ENCODE data around the gene ERP29.
A peak's percentile ranks its signal among the peaks of the same experiment; 100 is the strongest.
"Not testable (repeated sequence)": the region's sequence is repeated elsewhere in the genome, so short reads cannot be mapped to it uniquely, and the experiment has no call there.

The ERP29 gene

GRCh38 chr12:112001576-112001975 is 11.7 kb upstream of the ERP29 start:
- DNase-seq (ENCODE audit: low read depth in 2 of 2), result no peak

GRCh38 chr12:112004041-112004440 is 9.2 kb upstream of the ERP29 start:
- DNase-seq (ENCODE audit: low read depth in 2 of 2), result no peak

GRCh38 chr12:112005419-112006395 is 7.5 kb upstream of the ERP29 start:
- no peak for DNase-seq (ENCODE audit: low read depth in 2 of 2)

- no peak for DNase-seq (ENCODE audit: low read depth in 2 of 2)
These were observed 5.3 kb upstream of the ERP29 start for GRCh38 chr12:112007945-112008344.

GRCh38 chr12:112008918-112009317 is 4.3 kb upstream of the ERP29 start:
- DNase-seq (ENCODE audit: low read depth in 2 of 2), result no peak

GRCh38 chr12:112009596-112009995 is 3.6 kb upstream of the ERP29 start:
- not testable (repeated sequence) for DNase-seq (ENCODE audit: low read depth in 2 of 2)

GRCh38 chr12:112010415-112011344 is 2.5 kb upstream of the ERP29 start:
- no peak for DNase-seq (ENCODE audit: low read depth in 2 of 2)

GRCh38 chr12:112011685-112012084 is 1.5 kb upstream of the ERP29 start:
- DNase-seq (ENCODE audit: low read depth in 2 of 2), result no peak

- peak; percentile 58 to 64 for DNase-seq (ENCODE audit: low read depth in 2 of 2)
These were observed 576 bp downstream of the ERP29 start for GRCh38 chr12:112013601-112014402.

- DNase-seq (ENCODE audit: low read depth in 2 of 2), result no peak
These were observed 2.7 kb downstream of the ERP29 start for GRCh38 chr12:112015938-112016337.

GRCh38 chr12:112017041-112017440 is 3.8 kb downstream of the ERP29 start:
- DNase-seq (ENCODE audit: low read depth in 2 of 2), result no peak

GRCh38 chr12:112018571-112019237 is 5.5 kb downstream of the ERP29 start:
- DNase-seq (ENCODE audit: low read depth in 2 of 2), result no peak

GRCh38 chr12:112020947-112021457 is 7.8 kb downstream of the ERP29 start:
- no peak for DNase-seq (ENCODE audit: low read depth in 2 of 2)

- DNase-seq (ENCODE audit: low read depth in 2 of 2), result no peak
These were observed 9.2 kb downstream of the ERP29 start for GRCh38 chr12:112022241-112023016.

- DNase-seq (ENCODE audit: low read depth in 2 of 2), result no peak
These were observed 10.7 kb downstream of the ERP29 start for GRCh38 chr12:112023759-112024396.

GRCh38 chr12:112025808-112026375 is 12.7 kb downstream of the ERP29 start:
- no peak for DNase-seq (ENCODE audit: low read depth in 2 of 2)

GRCh38 chr12:112029301-112029700 is 16.1 kb downstream of the ERP29 start:
- no peak for DNase-seq (ENCODE audit: low read depth in 2 of 2)

- DNase-seq (ENCODE audit: low read depth in 2 of 2), result no peak
These were observed 18.2 kb downstream of the ERP29 start for GRCh38 chr12:112031472-112031871.

GRCh38 chr12:112032292-112032691 is 19.1 kb downstream of the ERP29 start:
- no peak for DNase-seq (ENCODE audit: low read depth in 2 of 2)

All from stimulated activated CD4-positive, alpha-beta T cell treated with anti-CD3 and anti-CD28 coated beads, Interleukin-4, amount 100 ng/mL, for 48 hours (primary cell).